Hepatocyte (in vitro differentiated cells): ENCODE results near the gene HERC2. TPM values are rescaled to one million over a fixed set of nuclear protein-coding genes. Genes with fewer than 3 reads are reported as not detected.

Source experiments
- DNase-seq: peaks from one replicate; pipeline ENCODE4 v3.0.0-alpha.2; 2016; ENCODE audit warnings: low spot score
- H2AFZ ChIP-seq: fragments of 200-600 bp; sonication (generic); 2 replicates; pipeline ENCODE4 v1.6.0; 2016; ENCODE audit warnings: antibody characterized with exemption, mild to moderate bottlenecking
- H3K27ac ChIP-seq: fragments of 200-600 bp; sonication (generic); 2 replicates; pipeline ENCODE4 v1.5.1; 2016; ENCODE audit warnings: mild to moderate bottlenecking
- H3K27me3 ChIP-seq: fragments of 200-600 bp; sonication (generic); 2 replicates; pipeline ENCODE4 v1.6.1; 2016
- H3K36me3 ChIP-seq: fragments of 200-600 bp; sonication (generic); replicated peaks from 2 replicates; pipeline ENCODE4 v1.5.1; 2016; ENCODE audit warnings: low read depth; ENCODE audit not compliant: insufficient read depth
- H3K4me1 ChIP-seq: fragments of 200-600 bp; sonication (generic); 2 replicates; pipeline ENCODE4 v1.5.1; 2016; ENCODE audit warnings: mild to moderate bottlenecking, moderate library complexity; ENCODE audit not compliant: insufficient read depth
- H3K4me2 ChIP-seq: fragments of 200-600 bp; sonication (generic); 2 replicates; pipeline ENCODE4 v1.6.0; 2016
- H3K4me3 ChIP-seq: fragments of 200-600 bp; sonication (generic); 2 replicates; pipeline ENCODE4 v1.5.1; 2016; ENCODE audit warnings: mild to moderate bottlenecking
- H3K79me2 ChIP-seq: fragments of 200-600 bp; sonication (generic); 2 replicates; pipeline ENCODE4 v1.6.0; 2017; ENCODE audit warnings: mild to moderate bottlenecking
- H3K9me2 ChIP-seq: fragments of 200-600 bp; sonication (generic); replicated peaks from 2 replicates; pipeline ENCODE4 v1.6.0; 2017; ENCODE audit warnings: mild to moderate bottlenecking; ENCODE audit not compliant: insufficient read depth
- H3K9me3 ChIP-seq: fragments of 200-600 bp; sonication (generic); 2 replicates; pipeline ENCODE4 v1.5.1; 2016; ENCODE audit warnings: low read depth, mild to moderate bottlenecking
- H4K20me1 ChIP-seq: fragments of 200-600 bp; sonication (generic); 2 replicates; pipeline ENCODE4 v1.6.0; 2016; ENCODE audit warnings: mild to moderate bottlenecking; ENCODE audit not compliant: insufficient read depth, poor library complexity, severe bottlenecking
- CTCF ChIP-seq: fragments of 200-600 bp; sonication (generic); IDR thresholded peaks from 2 replicates; pipeline ENCODE4 v1.5.1; 2016; ENCODE audit warnings: antibody characterized with exemption, mild to moderate bottlenecking; ENCODE audit not compliant: poor library complexity
- EZH2 ChIP-seq: fragments of 200-600 bp; sonication (generic); IDR thresholded peaks from 2 replicates; pipeline ENCODE4 v1.6.1; 2016; ENCODE audit warnings: antibody characterized with exemption, mild to moderate bottlenecking, borderline replicate concordance
- EZH2phosphoT487 ChIP-seq: fragments of 200-600 bp; sonication (generic); IDR thresholded peaks from one replicate; pipeline ENCODE4 v1.6.1; 2018; ENCODE audit warnings: antibody characterized with exemption, mild to moderate bottlenecking, low read depth, moderate library complexity; ENCODE audit not compliant: unreplicated experiment, severe bottlenecking
- WGBS: methylation state at CpG from one replicate; pipeline ENCODE4 v1.1.6; 2016; ENCODE audit warnings: low lambda C conversion rate; ENCODE audit errors: missing lambda C conversion rate; 5-methylcytosine and 5-hydroxymethylcytosine counted together
- polyA plus RNA-seq: library from polyadenylated mRNA; unstranded; fragments of >200 nt; fragmentation: Nextera tagmentation; extraction: Ambion mirVana; gene quantifications from 2 replicates; pipeline ENCODE4 v1.2.1, GENCODE V29; 2016
- total RNA-seq: library from RNA; depleted of rRNA; stranded (reverse); fragments of >200 nt; gene quantifications from 2 replicates; pipeline ENCODE4 v1.2.3, GENCODE V29; 2014

The HERC2 gene
- total and polyA plus RNA-seq, 2 experiments from 2014 or later: 30.2 to 57.4 TPM

- TF ChIP-seq CTCF: no peak
- no peak for TF ChIP-seq EZH2
- no peak for TF ChIP-seq EZH2phosphoT487
- DNase-seq: no peak
- Histone ChIP-seq H3K9me3 (no peaks in the 10 kb centered on the region), H3K79me2 (no peaks in the 10 kb centered on the region), H3K4me1 (peaks cover 11% of the 10 kb centered on the region), H3K9me2 (no peaks in the 10 kb centered on the region), H3K27me3 (no peaks in the 10 kb centered on the region), H3K4me3 (no peak overlapping the region), H3K36me3 (no peaks in the 10 kb centered on the region), H4K20me1 (no peaks in the 10 kb centered on the region), H3K4me2 (no peak overlapping the region), H3K27ac (no peak overlapping the region), H2AFZ (no peak overlapping the region)
- 90% methylated on average over 9 of the region's 9 CpGs for WGBS
Measured at GRCh38 chr15:28079313-28079969, 242.5 kb downstream of the HERC2 start.

- no peaks in the 10 kb centered on the region for H3K27me3 ChIP-seq
- H2AFZ ChIP-seq: no peak overlapping the region
- WGBS: 100% methylated on average over 1 of the region's 1 CpG
- no peaks in the 10 kb centered on the region for H3K9me3 ChIP-seq
- no peak overlapping the region for H3K4me3 ChIP-seq
- peaks cover 5% of the 10 kb centered on the region for H3K4me1 ChIP-seq
- no peak for TF ChIP-seq EZH2phosphoT487
- TF ChIP-seq EZH2: no peak
- no peak for TF ChIP-seq CTCF
- no peaks in the 10 kb centered on the region for H4K20me1 ChIP-seq
- H3K4me2 ChIP-seq: no peak overlapping the region
- DNase-seq: no peak
- no peaks in the 10 kb centered on the region for H3K9me2 ChIP-seq
- no peaks in the 10 kb centered on the region for H3K79me2 ChIP-seq
- H3K27ac ChIP-seq: no peak overlapping the region
- H3K36me3 ChIP-seq: no peaks in the 10 kb centered on the region
Measured at GRCh38 chr15:28078191-28078719, 243.7 kb downstream of the HERC2 start.

GRCh38 chr15:28075573-28075972, 246.4 kb downstream of the HERC2 start:
- Histone ChIP-seq H3K4me1 (no peaks in the 10 kb centered on the region), H3K36me3 (no peaks in the 10 kb centered on the region), H3K4me2 (no peak overlapping the region), H3K4me3 (no peak overlapping the region), H3K9me3 (no peaks in the 10 kb centered on the region), H2AFZ (no peak overlapping the region), H4K20me1 (no peaks in the 10 kb centered on the region), H3K27me3 (no peaks in the 10 kb centered on the region), H3K27ac (no peak overlapping the region), H3K79me2 (no peaks in the 10 kb centered on the region), H3K9me2 (no peaks in the 10 kb centered on the region)
- no peak for TF ChIP-seq CTCF
- WGBS: 74% methylated on average over 1 of the region's 1 CpG
- DNase-seq: no peak

GRCh38 chr15:28068930-28069329, 253.0 kb downstream of the HERC2 start:
- Histone ChIP-seq H3K36me3 (no peaks in the 10 kb centered on the region), H4K20me1 (no peaks in the 10 kb centered on the region), H3K4me2 (no peak overlapping the region), H3K79me2 (no peaks in the 10 kb centered on the region), H3K27me3 (no peaks in the 10 kb centered on the region), H3K9me3 (no peaks in the 10 kb centered on the region), H3K27ac (no peak overlapping the region), H3K9me2 (no peaks in the 10 kb centered on the region), H2AFZ (no peak overlapping the region), H3K4me1 (no peaks in the 10 kb centered on the region), H3K4me3 (no peak overlapping the region)
- WGBS: 95% methylated on average over 1 of the region's 1 CpG
- DNase-seq: no peak
- no peak for TF ChIP-seq EZH2
